H1 (cell line): ENCODE results near the gene RCE1. TPM values are rescaled to one million over a fixed set of nuclear protein-coding genes. Genes with fewer than 3 reads are reported as not detected.

ENCODE experiments used
- CTCF ChIA-PET: fragments of 300-600 bp; sonication (Branson Sonifier 250); formaldehyde crosslinking; loops from one replicate; lab custom pipeline; 2021; ENCODE audit not compliant: partially characterized antibody; lab: Charles Lee
- POLR2A ChIA-PET: fragments of 300-600 bp; sonication (Branson Sonifier 250); formaldehyde crosslinking; loops from one replicate; lab custom pipeline; 2021; ENCODE audit warnings: inconsistent platforms; ENCODE audit not compliant: partially characterized antibody; lab: Charles Lee
- DNase-seq, 2 experiments: peaks; one replicate each; pipeline versions ENCODE4 v3.0.0 to v3.0.0-alpha.2; 2010 to 2022; ENCODE audit warnings: low spot score in 2 of 2, low read depth in 1 of 2, mixed read lengths in 1 of 2
- FAIRE-seq: peaks from 2 replicates; lab custom pipeline; 2011; peaks lifted over from hg19 to GRCh38; lab: Jason Lieb, UNC
- H2AFZ ChIP-seq: 2 replicates; pipeline ENCODE4 v1.8.1; 2012; ENCODE audit warnings: low read length, inconsistent platforms
- H2AK5ac ChIP-seq: 2 replicates; pipeline ENCODE4 v1.6.1; 2013; ENCODE audit warnings: low read depth, low read length
- H2BK120ac ChIP-seq: replicated peaks from 2 replicates; pipeline ENCODE3; 2013; ENCODE audit warnings: low read depth, low read length, inconsistent platforms
- H2BK12ac ChIP-seq: 2 replicates; pipeline ENCODE4 v1.6.1; 2013; ENCODE audit warnings: low read depth, low read length
- H2BK15ac ChIP-seq: 2 replicates; pipeline ENCODE4 v1.6.1; 2013; ENCODE audit warnings: low read length
- H2BK20ac ChIP-seq: 2 replicates; pipeline ENCODE4 v1.6.1; 2013; ENCODE audit warnings: low read length
- H2BK5ac ChIP-seq: 2 replicates; pipeline ENCODE4 v1.6.1; 2013; ENCODE audit warnings: low read depth, low read length
- H3K14ac ChIP-seq: 2 replicates; pipeline ENCODE4 v1.6.1; 2013; ENCODE audit warnings: inconsistent platforms; ENCODE audit not compliant: insufficient read length
- H3K18ac ChIP-seq: 2 replicates; pipeline ENCODE4 v1.6.1; 2013; ENCODE audit warnings: low read length; ENCODE audit errors: extremely low read depth
- H3K23ac ChIP-seq: 2 replicates; pipeline ENCODE4 v1.6.1; 2013; ENCODE audit warnings: inconsistent platforms; ENCODE audit not compliant: insufficient read length
- H3K23me2 ChIP-seq: 2 replicates; pipeline ENCODE4 v1.6.1; 2013; ENCODE audit warnings: low read depth, low read length
- H3K27ac ChIP-seq: 2 replicates; pipeline ENCODE4 v1.6.1; 2011; ENCODE audit warnings: low read depth, low read length, inconsistent platforms
- H3K27me3 ChIP-seq, 4 experiments: replicated peaks in 1 of 4; 1 replicate in 1 of 4; 2 replicates in 3 of 4; pipeline versions ENCODE4 v1.6.1 to v1.8.1; 2011 to 2013; ENCODE audit warnings: low read length in 3 of 4, mild to moderate bottlenecking in 3 of 4, inconsistent platforms in 2 of 4, mixed read lengths in 2 of 4, moderate library complexity in 1 of 4; ENCODE audit not compliant: control insufficient read depth in 3 of 4, insufficient read depth in 3 of 4; ENCODE audit errors: extremely low read depth in 1 of 4
- H3K36me3 ChIP-seq, 4 experiments: 2 replicates each; pipeline versions ENCODE4 v1.6.1 to v1.8.1; 2011 to 2013; ENCODE audit warnings: mild to moderate bottlenecking in 4 of 4, low read length in 3 of 4, moderate library complexity in 2 of 4, control low read depth in 1 of 4, inconsistent platforms in 1 of 4; ENCODE audit not compliant: insufficient read depth in 4 of 4, control insufficient read depth in 2 of 4
- H3K4ac ChIP-seq: replicated peaks from 2 replicates; pipeline ENCODE3; 2013; ENCODE audit warnings: low read length, low read depth, mixed read lengths, inconsistent platforms; ENCODE audit not compliant: insufficient read length
- H3K4me1 ChIP-seq, 4 experiments: replicated peaks in 1 of 4; 1 replicate in 1 of 4; 2 replicates in 3 of 4; pipeline versions ENCODE4 v1.6.1 to v1.8.1; 2011 to 2013; ENCODE audit warnings: low read length in 3 of 4, inconsistent platforms in 2 of 4, mixed read lengths in 1 of 4; ENCODE audit not compliant: insufficient read depth in 4 of 4, control insufficient read depth in 3 of 4
- H3K4me2 ChIP-seq, 2 experiments: 2 replicates each; pipeline versions ENCODE4 v1.6.1 to v1.8.1; 2011 to 2013; ENCODE audit warnings: low read depth in 2 of 2, low read length in 2 of 2, control low read depth in 1 of 2, inconsistent platforms in 1 of 2, mild to moderate bottlenecking in 1 of 2; ENCODE audit not compliant: insufficient read depth in 1 of 2
- H3K4me3 ChIP-seq, 4 experiments: fragments of 200-600, 300-600 bp in 1 of 4; sonication (generic), shearing (Covaris generic), sonication (Bioruptor Twin) in 1 of 4; 2 replicates each; pipeline versions ENCODE4 v1.5.1 to v1.8.1; 2011 to 2016; ENCODE audit warnings: low read length in 4 of 4, low read depth in 3 of 4, control low read depth in 2 of 4, inconsistent platforms in 2 of 4, mild to moderate bottlenecking in 2 of 4, mixed read lengths in 1 of 4, moderate library complexity in 1 of 4; ENCODE audit not compliant: insufficient read depth in 2 of 4; ENCODE audit errors: extremely low read depth in 1 of 4
- H3K56ac ChIP-seq: replicated peaks from 2 replicates; pipeline ENCODE3; 2013; ENCODE audit warnings: low read depth, mild to moderate bottlenecking, mixed read lengths, low read length, inconsistent platforms; ENCODE audit not compliant: insufficient read length
- H3K79me1 ChIP-seq: 2 replicates; pipeline ENCODE4 v1.6.1; 2013; ENCODE audit warnings: low read depth, low read length, control low read depth
- H3K79me2 ChIP-seq, 2 experiments: 2 replicates each; pipeline versions ENCODE4 v1.6.1 to v1.8.1; 2012 to 2013; ENCODE audit warnings: low read length in 2 of 2, mild to moderate bottlenecking in 2 of 2, inconsistent platforms in 1 of 2; ENCODE audit not compliant: insufficient read depth in 2 of 2, control insufficient read depth in 1 of 2
- H3K9ac ChIP-seq, 4 experiments: replicated peaks in 1 of 4; 1 replicate in 1 of 4; 2 replicates in 3 of 4; pipeline versions ENCODE4 v1.6.1 to v1.8.1; 2011 to 2013; ENCODE audit warnings: low read depth in 3 of 4, low read length in 3 of 4, control low read depth in 2 of 4, mild to moderate bottlenecking in 2 of 4, moderate library complexity in 2 of 4, inconsistent platforms in 1 of 4; ENCODE audit errors: extremely low read depth in 1 of 4
- H3K9me3 ChIP-seq, 2 experiments: 2 replicates each; pipeline versions ENCODE4 v1.6.1 to v1.8.1; 2012 to 2013; ENCODE audit warnings: mild to moderate bottlenecking in 2 of 2, moderate library complexity in 2 of 2, control low read depth in 1 of 2, inconsistent platforms in 1 of 2, low read depth in 1 of 2, low read length in 1 of 2, mixed read lengths in 1 of 2; ENCODE audit not compliant: insufficient read depth in 2 of 2
- H4K20me1 ChIP-seq, 2 experiments: replicated peaks in 1 of 2; 2 replicates each; pipeline versions ENCODE3 to v1.8.1; 2011 to 2013; ENCODE audit warnings: inconsistent platforms in 2 of 2, low read length in 2 of 2, mild to moderate bottlenecking in 1 of 2; ENCODE audit not compliant: insufficient read depth in 2 of 2, control insufficient read depth in 1 of 2
- H4K5ac ChIP-seq: 2 replicates; pipeline ENCODE4 v1.6.1; 2013; ENCODE audit warnings: low read length, low read depth, mixed read lengths, inconsistent platforms; ENCODE audit not compliant: insufficient read length
- H4K8ac ChIP-seq: 2 replicates; pipeline ENCODE4 v1.8.0; 2013; ENCODE audit warnings: mild to moderate bottlenecking, moderate library complexity, low read length, inconsistent platforms; ENCODE audit not compliant: insufficient read depth; ENCODE audit errors: extremely low read depth
- H4K91ac ChIP-seq: replicated peaks from 2 replicates; pipeline ENCODE3; 2013; ENCODE audit warnings: low read length, mixed read lengths, inconsistent platforms; ENCODE audit not compliant: insufficient read length
- CTCF ChIP-seq, 3 experiments: IDR thresholded peaks; 1 replicate in 2 of 3; 2 replicates in 1 of 3; pipeline versions ENCODE4 v1.5.1 to v1.6.1; 2011; ENCODE audit warnings: low read length in 3 of 3, mild to moderate bottlenecking in 3 of 3, inconsistent platforms in 2 of 3, low read depth in 1 of 3, moderate library complexity in 1 of 3; ENCODE audit not compliant: insufficient read depth in 1 of 3; ENCODE audit errors: control extremely low read depth in 1 of 3
- GABPA ChIP-seq: IDR thresholded peaks from 2 replicates; pipeline ENCODE4 v1.6.1; 2011; ENCODE audit warnings: mild to moderate bottlenecking, low read length, moderate library complexity, borderline replicate concordance; ENCODE audit not compliant: insufficient read depth
- KDM1A ChIP-seq: fragments of 200-600, 300-600 bp; sonication (generic); IDR thresholded peaks from 2 replicates; pipeline ENCODE4 v1.7.1; 2016; ENCODE audit warnings: mild to moderate bottlenecking, low read length, borderline replicate concordance
- RAD21 ChIP-seq, 2 experiments: IDR thresholded peaks in 1 of 2; conservative IDR thresholded peaks in 1 of 2; 2 replicates each; pipeline ENCODE4 v1.6.1; 2011; ENCODE audit warnings: low read depth in 2 of 2, low read length in 2 of 2, improper control_type of control experiment in 1 of 2, inconsistent platforms in 1 of 2, mild to moderate bottlenecking in 1 of 2, moderate library complexity in 1 of 2
- RBBP5 ChIP-seq: IDR thresholded peaks from 2 replicates; pipeline ENCODE4 v1.7.1; 2012; ENCODE audit warnings: low read depth, mild to moderate bottlenecking, inconsistent platforms, low read length, moderate library complexity, borderline replicate concordance
- WGBS, 2 experiments: shearing (Covaris generic) in 1 of 2; methylation state at CpG; one replicate each; pipeline versions ENCODE4 v1.1.6 to v1.1.7; 2013 to 2015; ENCODE audit warnings: low lambda C conversion rate in 2 of 2, mixed read lengths in 2 of 2, inconsistent platforms in 1 of 2, low coverage in 1 of 2, missing lambda C conversion rate in 1 of 2; ENCODE audit not compliant: insufficient replicate concordance in 2 of 2, insufficient coverage in 1 of 2, insufficient read length in 1 of 2; ENCODE audit errors: extremely low coverage in 1 of 2, missing lambda C conversion rate in 1 of 2; 5-methylcytosine and 5-hydroxymethylcytosine counted together
- polyA plus RNA-seq, 7 experiments: library from polyadenylated mRNA; depleted of rRNA in 3 of 7; stranded (reverse) in 5 of 7; unstranded in 2 of 7; fragments of >200 nt in 5 of 7; fragments of 200-250 nt in 2 of 7; gene quantifications; 1 replicate in 5 of 7; 2 replicates in 1 of 7; 4 replicates in 1 of 7; pipeline versions ENCODE4 v1.2.1 to v1.2.3, GENCODE V29; 2011 to 2013; ENCODE audit warnings: missing spikeins in 2 of 7, mixed read lengths in 2 of 7
- total RNA-seq: library from RNA; stranded (reverse); fragmentation: NEBNext Ultra II Directional; extraction: Animal tissue kit (Norgen Biotek cat#: 25700); gene quantifications from 2 replicates; pipeline ENCODE4 v1.2.1, GENCODE V29; 2021

The RCE1 gene
- total and polyA plus RNA-seq, 2 of the 8 experiments (the other 6 are each of a cell fraction or from before 2014, with no cell fraction given) = 35.8 to 84.8 TPM

DNA sequence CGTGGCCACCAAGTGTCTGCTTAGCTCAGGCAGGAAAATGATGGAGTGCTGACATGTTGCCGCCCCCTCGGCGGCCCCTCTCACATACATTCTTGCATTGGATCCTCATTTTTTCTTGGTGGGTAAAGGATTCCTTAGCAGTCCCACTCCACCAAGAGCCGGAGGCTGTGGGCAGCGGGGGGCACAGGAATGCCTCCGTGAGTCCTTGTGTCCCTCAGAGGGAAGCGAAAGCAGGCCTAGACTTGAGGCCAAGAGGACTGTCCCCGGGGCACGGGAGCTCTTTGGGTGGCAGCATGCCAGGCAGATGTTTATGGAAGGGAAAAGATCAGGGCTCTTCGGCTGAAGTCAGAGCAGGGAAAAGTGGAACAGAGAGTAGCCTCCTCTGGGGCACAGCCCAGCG, 35.2 kb downstream of the RCE1 start:
- Histone ChIP-seq H3K23ac (no peak overlapping the region), H3K4me1 (peaks cover 4 to 21% (median 15%) of the 10 kb centered on the region in 4 experiments), H3K36me3 (no peaks in the 10 kb centered on the region), H4K20me1 (peaks cover 0 to 2% of the 10 kb centered on the region in 2 experiments), H2AFZ (no peak overlapping the region), H2AK5ac (no peak overlapping the region), H2BK12ac (no peak overlapping the region), H3K9me3 (no peaks in the 10 kb centered on the region), H3K14ac (no peak overlapping the region), H3K4me2 (no peak overlapping the region), H2BK15ac (no peak overlapping the region), H4K5ac (no peak overlapping the region), H4K8ac (no peak overlapping the region; the same call in 1 of the 2 replicates), H2BK5ac (no peak overlapping the region), H2BK120ac (no peak overlapping the region), H4K91ac (no peak overlapping the region), H3K79me2 (no peaks in the 10 kb centered on the region), H2BK20ac (no peak overlapping the region), H3K4ac (no peak overlapping the region), H3K9ac (no peak overlapping the region), H3K4me3 (no peak overlapping the region), H3K79me1 (peaks cover 2% of the 10 kb centered on the region), H3K18ac (no peak overlapping the region), H3K23me2 (no peaks in the 10 kb centered on the region), H3K56ac (no peak overlapping the region), H3K27ac (no peak overlapping the region), H3K27me3 (no peaks in the 10 kb centered on the region)
- ChIA-PET POLR2A (interaction anchor here (0.8 kb wide), 1 partner anchor 97 kb away, joined by 3 read pairs; no protein-coding TSS in a partner anchor), CTCF (interaction anchor here (0.6 to 11.9 kb wide), 8 partner anchors 11 to 224 kb away, joined by 3 to 199 read pairs (median 3); partner anchors contain the start of gene C11orf86)
- WGBS, 2 experiments = 95% methylated on average over 12 of the region's 12 CpGs; no CpG with 5 or more reads in 1 of the 2 experiments
- FAIRE-seq (no peak), DNase-seq (no peak)
- TF ChIP-seq CTCF (IDR thresholded peaks at IDR 0.05; ENCODE audit: control extremely low read depth in 1 of 3, insufficient read depth in 1 of 3, low read depth in 1 of 3, low read length in 3 of 3) = no peak
- TF ChIP-seq KDM1A = no peak
- no peak for TF ChIP-seq RAD21 (IDR thresholded peaks at IDR 0.05 in 1 of 2, conservative IDR thresholded peaks at IDR 0.05 in 1 of 2; ENCODE audit: low read depth in 2 of 2, low read length in 2 of 2)
- no peak for TF ChIP-seq GABPA
- TF ChIP-seq RBBP5 = no peak
